HG03103 (cell line): ENCODE measurements around the gene GRIK2.
"Not testable (repeated sequence)": the region's sequence is repeated elsewhere in the genome, so short reads cannot be mapped to it uniquely, and the experiment has no call there.

Source experiments
- ATAC-seq: cut with Tn5 transposase; IDR thresholded peaks from one replicate; pipeline ENCODE4 v1.9.1; 2021; ENCODE audit warnings: low read depth; ENCODE audit not compliant: unreplicated experiment

The GRIK2 gene

GRCh38 chr6:102085257-102085656 is 691.7 kb downstream of the GRIK2 start:
- no peak for ATAC-seq

GRCh38 chr6:102088160-102088559 is 694.7 kb downstream of the GRIK2 start:
- not testable (repeated sequence) for ATAC-seq

GRCh38 chr6:102114402-102114801 is 720.9 kb downstream of the GRIK2 start:
- no peak for ATAC-seq

GRCh38 chr6:102115911-102116310 is 722.4 kb downstream of the GRIK2 start:
- no peak for ATAC-seq

GRCh38 chr6:102118034-102118433 is 724.5 kb downstream of the GRIK2 start:
- ATAC-seq: no peak
